ENCODE data around the gene RELCH.

RELCH gene

DNA sequence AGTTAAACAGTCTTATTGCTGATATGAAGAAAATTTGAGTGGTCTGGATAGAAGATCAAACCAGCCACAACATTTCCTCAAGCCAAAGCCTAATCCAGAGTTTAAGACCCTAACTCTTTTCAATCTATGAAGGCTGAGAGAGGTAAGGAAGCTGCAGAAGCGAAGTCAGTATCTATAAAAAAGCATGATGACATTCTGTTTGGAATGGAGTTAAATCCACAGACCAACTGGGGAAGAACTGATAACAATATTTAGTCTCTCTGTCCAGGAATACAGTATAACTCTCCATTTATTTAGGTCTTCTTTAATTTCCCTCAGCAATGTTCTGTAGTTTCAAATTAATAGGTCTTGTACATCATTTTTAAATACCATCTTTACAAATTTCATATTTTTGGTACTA is 16.2 kb upstream of the RELCH start:
- no peak for DNase-seq
- H3K36me3 Mint-ChIP-seq (ENCODE audit: low read depth), result peaks cover 20% of the 10 kb centered on the region
- peaks cover 11% of the 10 kb centered on the region for H3K27me3 Mint-ChIP-seq (ENCODE audit: low read depth, poor library complexity)
- no peak overlapping the region for H3K27ac Mint-ChIP-seq
- H3K4me1 Mint-ChIP-seq, result no peaks in the 10 kb centered on the region
- TF ChIP-seq, protein P1, sequence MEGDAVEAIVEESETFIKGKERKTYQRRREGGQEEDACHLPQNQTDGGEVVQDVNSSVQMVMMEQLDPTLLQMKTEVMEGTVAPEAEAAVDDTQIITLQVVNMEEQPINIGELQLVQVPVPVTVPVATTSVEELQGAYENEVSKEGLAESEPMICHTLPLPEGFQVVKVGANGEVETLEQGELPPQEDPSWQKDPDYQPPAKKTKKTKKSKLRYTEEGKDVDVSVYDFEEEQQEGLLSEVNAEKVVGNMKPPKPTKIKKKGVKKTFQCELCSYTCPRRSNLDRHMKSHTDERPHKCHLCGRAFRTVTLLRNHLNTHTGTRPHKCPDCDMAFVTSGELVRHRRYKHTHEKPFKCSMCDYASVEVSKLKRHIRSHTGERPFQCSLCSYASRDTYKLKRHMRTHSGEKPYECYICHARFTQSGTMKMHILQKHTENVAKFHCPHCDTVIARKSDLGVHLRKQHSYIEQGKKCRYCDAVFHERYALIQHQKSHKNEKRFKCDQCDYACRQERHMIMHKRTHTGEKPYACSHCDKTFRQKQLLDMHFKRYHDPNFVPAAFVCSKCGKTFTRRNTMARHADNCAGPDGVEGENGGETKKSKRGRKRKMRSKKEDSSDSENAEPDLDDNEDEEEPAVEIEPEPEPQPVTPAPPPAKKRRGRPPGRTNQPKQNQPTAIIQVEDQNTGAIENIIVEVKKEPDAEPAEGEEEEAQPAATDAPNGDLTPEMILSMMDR (IDR thresholded peaks at IDR 0.05), result no peak
- H3K9me3 Mint-ChIP-seq, result peaks cover 13% of the 10 kb centered on the region
- H3K4me3 Mint-ChIP-seq, result no peak overlapping the region

GRCh38 chr18:62172298-62172697 is 14.8 kb upstream of the RELCH start:
- Mint-ChIP-seq H3K27ac (no peak overlapping the region), H3K9me3 (no peaks in the 10 kb centered on the region), H3K4me1 (no peaks in the 10 kb centered on the region), H3K27me3 (ENCODE audit: low read depth, poor library complexity) (peaks cover 11% of the 10 kb centered on the region), H3K36me3 (ENCODE audit: low read depth) (peaks cover 9% of the 10 kb centered on the region), H3K4me3 (no peak overlapping the region)
- no peak for DNase-seq
- TF ChIP-seq, protein P1 (IDR thresholded peaks at IDR 0.05), result no peak

DNA sequence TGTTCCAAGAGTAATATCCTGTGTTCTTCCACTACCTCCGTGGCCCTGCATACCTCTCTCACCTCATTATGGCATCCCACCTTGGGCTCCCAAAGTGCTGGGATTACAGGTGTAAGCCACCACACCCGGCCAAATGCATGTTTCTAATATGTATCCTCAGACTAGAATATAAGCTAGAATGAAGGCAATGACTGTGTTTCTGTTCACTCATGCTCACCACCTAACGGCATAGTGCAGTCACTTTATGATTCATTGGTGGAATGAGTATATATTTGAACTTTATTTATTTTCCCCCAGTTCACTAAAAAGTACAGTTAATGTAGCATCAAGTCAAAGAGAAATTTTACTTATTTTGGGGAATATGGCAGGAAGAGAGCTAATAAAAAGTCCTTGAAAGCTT is 11.5 kb upstream of the RELCH start:
- Mint-ChIP-seq H3K9me3 (no peaks in the 10 kb centered on the region), H3K4me1 (no peaks in the 10 kb centered on the region), H3K27ac (no peak overlapping the region), H3K4me3 (no peak overlapping the region), H3K27me3 (ENCODE audit: low read depth, poor library complexity) (peaks cover 11% of the 10 kb centered on the region), H3K36me3 (ENCODE audit: low read depth) (peaks cover 4% of the 10 kb centered on the region)
- no peak for DNase-seq
- TF ChIP-seq, protein P1 (IDR thresholded peaks at IDR 0.05), result no peak

DNA sequence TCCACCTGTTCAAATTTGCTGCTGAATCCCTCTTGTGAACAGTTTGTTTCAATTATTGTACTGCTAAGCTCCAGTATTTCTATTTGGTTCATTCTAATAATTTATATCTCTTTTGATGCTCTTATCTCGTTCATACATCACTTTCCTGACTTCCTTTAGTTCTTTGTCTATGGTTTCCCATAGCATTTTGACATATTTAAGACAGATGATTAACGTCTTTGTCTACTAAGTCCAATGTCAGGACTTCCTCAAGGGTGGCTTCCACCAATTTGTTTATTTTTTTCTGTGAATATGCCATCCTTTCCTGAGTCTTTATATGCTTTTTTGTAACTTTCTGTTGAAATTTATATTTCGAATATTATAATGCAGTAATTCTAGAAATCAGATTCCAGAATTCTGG is 9.8 kb upstream of the RELCH start:
- TF ChIP-seq, protein P1 (IDR thresholded peaks at IDR 0.05), result no peak
- H3K9me3 Mint-ChIP-seq, result no peaks in the 10 kb centered on the region
- H3K4me1 Mint-ChIP-seq, result no peaks in the 10 kb centered on the region
- H3K36me3 Mint-ChIP-seq (ENCODE audit: low read depth), result peaks cover 4% of the 10 kb centered on the region
- no peak overlapping the region for H3K27ac Mint-ChIP-seq
- no peak overlapping the region for H3K4me3 Mint-ChIP-seq
- no peak for DNase-seq
- peaks cover 11% of the 10 kb centered on the region for H3K27me3 Mint-ChIP-seq (ENCODE audit: low read depth, poor library complexity)

GRCh38 chr18:62179213-62179612 is 7.8 kb upstream of the RELCH start:
- TF ChIP-seq, protein P1 (IDR thresholded peaks at IDR 0.05), result no peak
- Mint-ChIP-seq H3K4me3 (no peak overlapping the region), H3K27me3 (ENCODE audit: low read depth, poor library complexity) (no peaks in the 10 kb centered on the region), H3K4me1 (peaks cover 6% of the 10 kb centered on the region), H3K9me3 (no peaks in the 10 kb centered on the region), H3K27ac (peak overlapping the region; percentile 3), H3K36me3 (ENCODE audit: low read depth) (peaks cover 2% of the 10 kb centered on the region)
- no peak for DNase-seq

DNA sequence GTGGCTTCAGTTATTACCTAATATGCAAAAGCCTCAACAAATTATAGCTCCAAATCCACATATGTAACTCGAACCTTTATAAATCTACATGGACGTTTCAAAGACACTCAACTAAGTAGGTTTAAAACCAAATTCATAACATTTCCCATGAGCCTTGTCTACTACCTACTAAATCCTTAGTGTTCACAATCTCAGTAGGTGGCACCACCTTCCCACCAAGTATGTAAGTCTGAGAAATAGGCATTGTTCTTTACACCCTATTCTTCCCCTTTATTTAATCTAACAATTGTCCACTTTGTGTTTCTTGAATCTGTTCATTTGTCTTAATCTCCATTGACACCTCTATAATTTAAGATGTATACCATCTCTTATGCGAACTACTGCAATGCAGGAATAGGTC is 4.8 kb upstream of the RELCH start:
- DNase-seq, result no peak
- Mint-ChIP-seq H3K27me3 (ENCODE audit: low read depth, poor library complexity) (no peaks in the 10 kb centered on the region), H3K9me3 (no peaks in the 10 kb centered on the region), H3K36me3 (ENCODE audit: low read depth) (no peaks in the 10 kb centered on the region), H3K4me3 (no peak overlapping the region), H3K27ac (no peak overlapping the region), H3K4me1 (peaks cover 26% of the 10 kb centered on the region)
- TF ChIP-seq, protein P1 (IDR thresholded peaks at IDR 0.05), result no peak
